ENCODE results near the gene NSD1.

Gene NSD1

GRCh38 chr5:177098120-177098469 lies 35.5 kb upstream of the NSD1 start:
- no peak for DNase-seq (ENCODE audit: low read depth in 3 of 3)

- no peak for DNase-seq (ENCODE audit: low read depth in 3 of 3)
Observed at GRCh38 chr5:177098470-177099141, 35.0 kb upstream of the NSD1 start.

- no peak for DNase-seq (ENCODE audit: low read depth in 3 of 3)
Observed at GRCh38 chr5:177099422-177100093, 34.0 kb upstream of the NSD1 start.

GRCh38 chr5:177100714-177101121 lies 32.9 kb upstream of the NSD1 start:
- DNase-seq (ENCODE audit: low read depth in 3 of 3): no peak

- no peak for DNase-seq (ENCODE audit: low read depth in 3 of 3)
Observed at GRCh38 chr5:177103523-177104253, 29.9 kb upstream of the NSD1 start.

- no peak for DNase-seq (ENCODE audit: low read depth in 3 of 3)
Observed at GRCh38 chr5:177105691-177106476, 27.7 kb upstream of the NSD1 start.

- no peak for DNase-seq (ENCODE audit: low read depth in 3 of 3)
Observed at GRCh38 chr5:177107159-177107558, 26.4 kb upstream of the NSD1 start.

GRCh38 chr5:177109810-177110209 lies 23.8 kb upstream of the NSD1 start:
- no peak for DNase-seq (ENCODE audit: low read depth in 3 of 3)

- DNase-seq (ENCODE audit: low read depth in 3 of 3): peak; percentile 34 to 44 (median 42)
Observed at GRCh38 chr5:177111720-177112394, 21.7 kb upstream of the NSD1 start.

- DNase-seq (ENCODE audit: low read depth in 3 of 3): no peak
Observed at GRCh38 chr5:177112589-177113220, 20.9 kb upstream of the NSD1 start.

- peak; percentile 58 to 67 (median 65) for DNase-seq (ENCODE audit: low read depth in 3 of 3)
Observed at GRCh38 chr5:177113566-177114424, 19.8 kb upstream of the NSD1 start.

GRCh38 chr5:177116631-177117373 lies 16.8 kb upstream of the NSD1 start:
- peak; percentile 63 to 77 (median 76) for DNase-seq (ENCODE audit: low read depth in 3 of 3)

- DNase-seq (ENCODE audit: low read depth in 3 of 3): no peak
Observed at GRCh38 chr5:177117441-177118045, 16.0 kb upstream of the NSD1 start.

- no peak for DNase-seq (ENCODE audit: low read depth in 3 of 3)
Observed at GRCh38 chr5:177122566-177122965, 11.0 kb upstream of the NSD1 start.

GRCh38 chr5:177123789-177124485 lies 9.6 kb upstream of the NSD1 start:
- DNase-seq (ENCODE audit: low read depth in 3 of 3): no peak

- no peak for DNase-seq (ENCODE audit: low read depth in 3 of 3)
Observed at GRCh38 chr5:177124486-177124991, 9.0 kb upstream of the NSD1 start.

GRCh38 chr5:177126771-177127170 lies 6.8 kb upstream of the NSD1 start:
- no peak for DNase-seq (ENCODE audit: low read depth in 3 of 3)

GRCh38 chr5:177128551-177128981 lies 5.0 kb upstream of the NSD1 start:
- DNase-seq (ENCODE audit: low read depth in 3 of 3): no peak

All from stimulated activated CD4-positive, alpha-beta T cell treated with anti-CD3 and anti-CD28 coated beads, TNF-alpha, amount 100 ng/mL, for 4 hours (primary cell).